Neural cell (in vitro differentiated cells): ENCODE data around the gene PHF3.

Experiments
- CTCF ChIP-seq: fragments of 450-650 bp; IDR thresholded peaks from 2 replicates; pipeline ENCODE4 v1.5.1; 2014; ENCODE audit warnings: antibody characterized with exemption, mild to moderate bottlenecking, moderate library complexity; ENCODE audit not compliant: poor library complexity, severe bottlenecking
- TAF1 ChIP-seq: IDR thresholded peaks from 2 replicates; pipeline ENCODE4 v1.6.1; 2012; ENCODE audit warnings: low read depth

- TF ChIP-seq TAF1 (no peak), CTCF (no peak)
Measured at GRCh38 chr6:63649269-63649668, 13.7 kb downstream of the PHF3 start.
